ENCODE results near the gene CCL18.

- TF ChIP-seq ARNT (IDR thresholded peaks at IDR 0.05) (no peak), L3MBTL2 (conservative IDR thresholded peaks at IDR 0.05) (no peak), TARDBP (IDR thresholded peaks at IDR 0.05) (no peak)
Observed at GRCh38 chr17:36059406-36059805, 4.7 kb upstream of the CCL18 start.

All from HEK293T (cell line).